CD4-positive, alpha-beta T cell treated with Interleukin-10 for 1 hour (primary cell): ENCODE data around the gene PRAME.
"Not testable (repeated sequence)": the region's sequence is repeated elsewhere in the genome, so short reads cannot be mapped to it uniquely, and the experiment has no call there.

Experiments
- DNase-seq: peaks from one replicate; pipeline ENCODE4 v3.0.0-alpha.2; 2020

Gene PRAME

DNA sequence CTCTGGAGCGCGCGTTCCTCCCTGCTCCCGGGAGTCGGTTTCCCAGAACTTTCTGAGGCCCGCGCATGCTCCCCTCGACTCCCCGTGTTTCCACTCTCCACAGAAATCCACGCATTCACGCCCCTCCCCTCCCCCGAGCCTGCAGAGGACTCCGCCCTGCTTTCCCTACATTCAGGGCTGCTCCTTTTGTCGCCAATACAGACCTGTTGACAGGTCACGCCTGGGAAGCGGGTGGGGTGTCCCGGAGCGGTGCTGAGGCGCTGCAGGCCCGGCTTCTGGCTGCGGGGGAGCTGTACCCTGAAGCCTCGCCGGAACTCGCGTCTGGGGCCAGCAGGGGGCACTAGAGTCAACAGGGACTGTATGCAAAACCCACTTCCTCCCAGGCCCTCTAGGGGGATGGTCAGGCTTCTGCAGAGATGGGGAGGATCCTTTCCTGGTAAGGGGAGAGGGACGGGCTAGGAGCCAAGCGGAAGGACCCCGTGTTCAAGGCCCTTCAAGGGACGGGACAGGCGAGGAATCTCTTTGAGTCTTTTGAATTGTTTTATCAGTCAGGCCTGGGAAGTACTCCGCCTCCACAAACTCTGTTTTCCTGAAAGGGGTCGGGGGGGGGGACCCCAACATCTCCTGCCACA is at the start of gene PRAME:
Gene PRAME (minus strand): TSS at position 294 of the 632 bp plus-strand sequence. CDS start 2,433 bp downstream, outside the sequence.
- peak; percentile 67 for DNase-seq

DNA sequence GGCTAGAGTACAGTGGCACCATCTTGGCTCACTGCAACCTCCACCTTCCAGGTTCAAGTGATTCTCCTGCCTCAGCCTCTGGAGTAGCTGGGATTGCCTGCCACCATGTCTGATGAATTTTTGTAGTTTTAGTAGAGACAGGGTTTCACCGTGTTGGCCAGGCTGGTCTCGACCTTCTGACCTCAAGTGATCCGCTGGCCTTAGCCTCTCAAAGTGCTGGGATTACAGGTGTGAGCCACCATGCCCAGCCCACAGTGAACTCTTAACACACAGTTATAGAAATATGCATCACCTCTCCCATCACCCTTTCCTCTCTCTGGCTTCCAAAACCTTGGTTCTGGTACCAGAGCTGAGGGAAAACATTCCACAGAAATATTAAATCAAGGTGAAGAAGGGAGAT is 49.0 kb upstream of the PRAME start:
- DNase-seq, result not testable (repeated sequence)

DNA sequence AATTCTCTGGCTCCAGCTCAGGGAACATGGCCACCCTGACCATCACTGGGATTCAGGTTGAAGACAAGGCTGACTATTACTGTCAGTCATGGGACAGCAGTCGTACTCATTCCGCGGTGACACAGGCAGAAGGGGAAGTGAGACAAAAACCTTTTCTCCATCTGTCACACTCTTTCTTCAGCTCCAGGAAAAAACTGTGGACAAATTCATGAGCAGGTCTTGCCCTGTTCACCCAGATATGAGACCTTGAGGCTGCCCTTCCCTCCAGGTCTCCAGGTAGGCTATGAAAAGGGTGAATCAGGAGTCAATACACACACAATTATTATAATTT is 46.0 kb upstream of the PRAME start:
- DNase-seq, result no peak

GRCh38 chr22:22604326-22605073 is 45.4 kb upstream of the PRAME start:
- DNase-seq, result no peak

- DNase-seq, result no peak
Measured at GRCh38 chr22:22603470-22603947, 44.4 kb upstream of the PRAME start.

DNA sequence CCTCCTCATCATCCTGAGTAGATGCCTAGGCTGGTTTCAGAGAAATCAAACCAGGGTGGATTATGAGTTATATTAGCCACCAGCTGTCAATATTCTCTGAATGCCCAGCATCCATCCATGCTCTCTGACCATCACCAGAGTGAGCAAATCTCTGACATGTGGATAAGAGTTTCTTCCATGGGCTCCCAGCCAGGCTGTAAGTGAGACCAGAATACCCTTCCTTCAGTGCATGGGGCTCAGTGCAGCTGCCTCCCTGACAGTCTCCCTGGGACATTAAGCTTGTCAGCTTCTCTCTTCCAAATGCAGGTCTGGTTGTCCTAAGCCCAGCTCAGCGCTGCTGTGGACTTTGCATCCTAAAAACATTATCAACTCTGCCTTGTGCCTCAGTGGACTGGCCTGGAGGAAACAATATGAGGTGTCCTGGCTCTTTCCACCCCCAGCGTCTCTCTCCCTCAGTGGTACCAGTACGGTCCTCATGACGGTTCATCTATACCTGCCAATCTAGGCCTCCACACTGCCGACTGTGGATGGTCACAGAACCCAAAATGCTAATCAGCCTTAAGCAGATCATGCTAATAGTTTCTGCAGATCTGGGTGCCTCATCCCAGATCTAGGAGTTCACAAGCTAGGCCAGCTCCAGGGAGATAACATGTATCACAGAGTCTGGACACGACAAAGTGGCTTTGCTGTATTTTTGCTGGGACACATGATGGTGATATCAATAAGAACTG is 41.6 kb upstream of the PRAME start:
- DNase-seq, result no peak

GRCh38 chr22:22599248-22599647 is 40.2 kb upstream of the PRAME start:
- no peak for DNase-seq

GRCh38 chr22:22598144-22598543 is 39.1 kb upstream of the PRAME start:
- no peak for DNase-seq

- DNase-seq, result no peak
Measured at GRCh38 chr22:22595001-22595835, 36.2 kb upstream of the PRAME start.

DNA sequence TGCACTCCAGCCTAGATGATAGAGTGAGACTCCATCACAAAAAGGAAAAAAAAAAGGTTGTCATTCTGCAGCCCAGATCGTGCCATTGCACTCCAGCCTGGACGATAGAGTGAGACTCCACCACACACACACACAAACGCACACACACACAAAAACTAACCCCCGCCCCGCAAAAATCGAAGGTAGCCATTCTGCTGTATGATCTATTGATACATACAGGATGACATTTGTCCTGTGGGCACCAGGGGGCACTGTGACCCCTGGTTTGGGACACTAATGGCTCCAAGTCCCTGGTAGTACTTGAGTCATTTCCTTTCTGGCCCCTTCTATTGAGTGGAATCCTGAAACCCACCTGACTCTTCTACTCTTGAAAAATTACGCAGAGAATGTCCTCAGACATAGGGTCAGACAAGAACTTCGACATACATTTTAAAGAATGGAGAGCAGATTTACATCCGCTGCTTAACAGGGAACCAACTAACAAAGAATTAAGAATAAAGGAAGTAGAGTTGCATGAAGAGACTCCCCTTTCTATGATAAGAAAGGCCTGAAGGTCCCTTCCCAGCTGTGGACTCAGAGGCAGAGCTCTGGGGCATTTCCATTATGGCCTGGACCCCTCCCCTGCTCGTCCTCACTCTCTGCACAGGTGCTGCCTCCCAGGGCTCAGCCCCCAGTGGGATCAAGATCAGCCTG is 35.0 kb upstream of the PRAME start:
- peak; percentile 59 for DNase-seq

DNA sequence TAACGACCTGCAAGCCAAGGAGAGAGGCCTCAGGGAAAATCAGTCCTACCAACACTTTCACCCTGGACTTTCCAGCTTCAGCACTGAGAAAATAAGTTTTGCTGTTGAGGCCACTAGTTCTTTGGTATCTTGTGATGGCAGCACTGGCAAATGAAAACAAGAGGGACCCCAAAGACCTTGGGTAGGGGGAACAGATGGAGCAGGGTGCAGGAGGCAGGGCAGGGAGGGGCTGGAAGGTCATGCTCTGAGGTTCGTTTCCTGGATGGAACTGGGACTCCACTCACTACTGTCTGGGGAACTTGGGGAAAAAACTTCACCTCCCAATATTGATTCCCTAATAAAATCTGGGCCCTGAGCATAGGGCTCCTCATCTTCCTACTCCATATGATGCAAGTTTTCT is 34.2 kb upstream of the PRAME start:
- no peak for DNase-seq

GRCh38 chr22:22591348-22592299 is 32.6 kb upstream of the PRAME start:
- no peak for DNase-seq

GRCh38 chr22:22590136-22590891 is 31.2 kb upstream of the PRAME start:
- DNase-seq, result no peak

- no peak for DNase-seq
Measured at GRCh38 chr22:22588485-22589164, 29.6 kb upstream of the PRAME start.

- no peak for DNase-seq
Measured at GRCh38 chr22:22587577-22588188, 28.6 kb upstream of the PRAME start.

- DNase-seq, result no peak
Measured at GRCh38 chr22:22584722-22585121, 25.7 kb upstream of the PRAME start.

DNA sequence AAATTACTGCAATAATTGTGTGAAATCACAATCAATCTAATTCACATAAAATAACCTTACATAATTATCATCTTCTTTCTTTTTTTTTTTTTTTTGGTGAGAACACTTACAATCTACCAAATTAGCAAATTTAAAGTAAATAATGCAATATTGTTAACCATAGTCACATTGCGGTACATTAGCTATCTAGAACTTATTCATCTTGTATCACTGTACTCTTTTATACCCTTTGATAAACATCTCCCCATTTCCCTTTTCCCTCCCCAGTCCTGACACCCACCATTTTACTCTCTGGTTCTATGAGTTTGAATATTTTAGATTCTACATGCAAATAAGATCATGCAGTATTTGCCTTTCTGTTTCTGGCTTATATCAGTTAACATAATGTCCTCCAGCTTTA is 24.0 kb upstream of the PRAME start:
- DNase-seq, result no peak

GRCh38 chr22:22581524-22581923 is 22.5 kb upstream of the PRAME start:
- not testable (repeated sequence) for DNase-seq
